Measurements from ENCODE around the gene SPON1.

Gene SPON1

DNA sequence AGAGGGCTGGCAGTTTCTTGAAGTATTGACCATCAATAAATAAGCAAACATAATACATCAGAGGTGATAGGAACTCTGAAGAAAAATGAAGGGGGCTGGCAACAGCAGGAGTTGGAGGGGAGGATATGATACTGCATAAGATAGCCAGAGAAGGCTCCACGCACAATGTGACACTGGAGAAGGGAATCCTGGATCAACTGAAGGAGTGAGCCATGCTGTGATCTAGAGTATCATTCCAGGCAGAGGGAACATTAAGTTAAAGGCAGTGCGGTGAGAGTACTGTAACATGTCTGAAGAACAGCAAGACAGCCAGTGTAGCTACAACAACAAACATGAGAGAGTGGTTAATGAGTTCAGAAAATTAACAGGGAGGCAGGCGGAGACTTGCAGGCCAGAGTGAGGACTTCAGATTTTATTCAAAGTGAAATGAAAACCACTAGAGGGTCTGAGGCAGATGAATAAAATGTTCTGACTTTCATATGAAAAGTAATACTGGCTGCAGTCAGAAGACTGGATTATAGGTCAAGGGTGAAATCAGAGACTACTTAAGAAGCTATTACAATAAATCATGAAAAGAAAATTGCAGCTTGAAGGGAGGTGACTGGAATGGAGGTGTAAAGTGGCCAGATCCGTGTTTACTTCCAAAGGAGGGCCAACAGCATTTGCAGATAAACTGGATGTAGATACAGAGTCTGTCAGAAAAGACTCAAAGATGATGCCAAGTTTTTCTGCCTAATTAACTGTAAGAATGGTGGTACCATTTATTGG, 347.1 kb downstream of the SPON1 start:
- DNase-seq = no peak

DNA sequence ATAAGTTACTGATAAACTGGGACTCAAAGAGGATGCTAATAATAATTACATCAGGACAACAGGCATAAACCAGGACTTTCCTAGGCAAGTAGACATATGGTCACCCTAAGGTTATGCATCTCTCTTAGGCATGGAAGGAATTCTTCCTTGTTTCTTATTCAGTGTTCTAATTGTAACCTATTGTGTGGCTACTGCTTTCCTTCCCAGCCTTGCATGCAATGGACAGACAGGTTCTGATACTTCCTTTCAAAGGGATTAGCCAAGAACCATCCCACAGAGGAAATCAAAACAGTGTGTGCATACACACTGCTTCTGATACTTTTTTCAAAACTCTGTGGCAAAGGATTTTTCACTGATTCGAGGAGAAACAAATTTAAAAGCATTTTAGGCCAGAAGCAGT, 348.2 kb downstream of the SPON1 start:
- DNase-seq = no peak

DNA sequence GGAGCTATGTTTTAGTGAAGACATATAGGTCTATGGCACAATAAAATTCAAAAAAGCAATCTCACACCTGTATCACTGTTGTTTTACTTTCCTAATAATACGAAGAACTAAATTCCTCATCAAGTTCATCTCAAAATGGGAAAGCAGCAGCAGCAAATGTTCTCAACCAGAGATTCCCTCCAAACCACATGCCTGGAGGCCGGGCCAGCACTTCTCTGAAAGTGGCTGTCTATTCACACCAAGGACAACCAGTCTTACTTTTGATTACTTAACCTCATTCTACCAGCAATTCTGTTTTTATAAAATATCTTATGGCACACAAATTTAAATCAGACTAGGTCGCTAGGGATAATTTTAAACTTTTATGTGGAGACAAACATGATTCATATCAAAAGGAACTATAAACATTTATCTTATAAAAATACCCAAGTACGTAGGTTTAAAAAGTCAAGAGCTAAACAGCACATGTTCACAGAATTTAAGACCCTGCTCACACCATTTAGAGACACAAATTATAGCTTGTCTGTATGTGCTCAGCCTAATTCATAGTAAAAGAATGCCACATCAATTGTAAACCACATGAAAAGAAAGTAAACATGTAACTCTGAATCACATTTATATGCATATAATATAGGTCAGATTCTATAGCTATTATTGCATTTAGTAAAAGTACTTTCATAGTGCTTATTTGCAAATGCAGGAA, 350.4 kb downstream of the SPON1 start:
- no peak for DNase-seq

GRCh38 chr11:14314127-14314526, 351.6 kb downstream of the SPON1 start:
- no peak for DNase-seq

DNA sequence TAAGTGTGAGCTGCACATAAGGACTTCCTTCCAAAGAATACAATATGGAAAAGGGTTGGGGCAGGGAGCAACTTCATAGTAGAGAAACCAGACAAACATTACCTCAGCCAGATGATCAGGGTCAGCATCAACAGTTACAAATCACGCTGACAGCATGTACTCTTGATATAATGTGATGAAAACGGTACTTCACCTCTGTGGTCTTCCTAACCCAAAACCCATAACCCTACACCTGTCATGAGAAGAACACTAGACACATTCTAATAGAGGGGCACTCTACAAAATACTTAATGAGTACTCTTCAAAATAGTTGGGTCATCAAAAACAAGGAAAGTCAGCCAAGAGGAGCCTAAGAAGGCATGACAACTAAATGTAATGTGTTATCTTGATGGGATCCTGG, 352.6 kb downstream of the SPON1 start:
- DNase-seq = no peak
